ENCODE results near the gene CTNNAL1.

DNA sequence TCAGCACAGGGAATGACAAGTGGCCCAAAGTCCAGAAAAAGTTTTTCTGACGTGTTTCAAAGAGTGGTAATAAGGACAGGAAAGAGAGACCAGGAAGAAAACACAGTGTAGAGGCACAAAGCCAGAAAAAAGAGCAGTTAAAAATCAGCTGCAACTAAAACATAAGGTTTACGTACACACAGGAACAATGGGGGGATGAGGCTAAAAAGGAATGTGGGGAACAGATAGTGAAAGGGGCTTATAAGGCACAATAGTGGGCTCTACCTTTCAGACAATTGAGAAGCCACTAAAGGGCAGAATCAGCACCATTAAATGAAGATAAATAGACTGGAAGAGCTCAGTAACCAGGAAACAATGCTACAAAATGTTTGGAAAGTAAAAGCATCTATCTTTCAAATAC lies 84.9 kb downstream of the CTNNAL1 start:
- TF ChIP-seq, protein P1, sequence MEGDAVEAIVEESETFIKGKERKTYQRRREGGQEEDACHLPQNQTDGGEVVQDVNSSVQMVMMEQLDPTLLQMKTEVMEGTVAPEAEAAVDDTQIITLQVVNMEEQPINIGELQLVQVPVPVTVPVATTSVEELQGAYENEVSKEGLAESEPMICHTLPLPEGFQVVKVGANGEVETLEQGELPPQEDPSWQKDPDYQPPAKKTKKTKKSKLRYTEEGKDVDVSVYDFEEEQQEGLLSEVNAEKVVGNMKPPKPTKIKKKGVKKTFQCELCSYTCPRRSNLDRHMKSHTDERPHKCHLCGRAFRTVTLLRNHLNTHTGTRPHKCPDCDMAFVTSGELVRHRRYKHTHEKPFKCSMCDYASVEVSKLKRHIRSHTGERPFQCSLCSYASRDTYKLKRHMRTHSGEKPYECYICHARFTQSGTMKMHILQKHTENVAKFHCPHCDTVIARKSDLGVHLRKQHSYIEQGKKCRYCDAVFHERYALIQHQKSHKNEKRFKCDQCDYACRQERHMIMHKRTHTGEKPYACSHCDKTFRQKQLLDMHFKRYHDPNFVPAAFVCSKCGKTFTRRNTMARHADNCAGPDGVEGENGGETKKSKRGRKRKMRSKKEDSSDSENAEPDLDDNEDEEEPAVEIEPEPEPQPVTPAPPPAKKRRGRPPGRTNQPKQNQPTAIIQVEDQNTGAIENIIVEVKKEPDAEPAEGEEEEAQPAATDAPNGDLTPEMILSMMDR (IDR thresholded peaks at IDR 0.05) = no peak
- TF ChIP-seq POLR2A (IDR thresholded peaks at IDR 0.05) = no peak

Measured in stomach (tissue), 4 donors.